ENCODE measurements around the gene ZFP1.
"Not testable (repeated sequence)": the region's sequence is repeated elsewhere in the genome, so short reads cannot be mapped to it uniquely, and the experiment has no call there.

The ZFP1 gene

DNA sequence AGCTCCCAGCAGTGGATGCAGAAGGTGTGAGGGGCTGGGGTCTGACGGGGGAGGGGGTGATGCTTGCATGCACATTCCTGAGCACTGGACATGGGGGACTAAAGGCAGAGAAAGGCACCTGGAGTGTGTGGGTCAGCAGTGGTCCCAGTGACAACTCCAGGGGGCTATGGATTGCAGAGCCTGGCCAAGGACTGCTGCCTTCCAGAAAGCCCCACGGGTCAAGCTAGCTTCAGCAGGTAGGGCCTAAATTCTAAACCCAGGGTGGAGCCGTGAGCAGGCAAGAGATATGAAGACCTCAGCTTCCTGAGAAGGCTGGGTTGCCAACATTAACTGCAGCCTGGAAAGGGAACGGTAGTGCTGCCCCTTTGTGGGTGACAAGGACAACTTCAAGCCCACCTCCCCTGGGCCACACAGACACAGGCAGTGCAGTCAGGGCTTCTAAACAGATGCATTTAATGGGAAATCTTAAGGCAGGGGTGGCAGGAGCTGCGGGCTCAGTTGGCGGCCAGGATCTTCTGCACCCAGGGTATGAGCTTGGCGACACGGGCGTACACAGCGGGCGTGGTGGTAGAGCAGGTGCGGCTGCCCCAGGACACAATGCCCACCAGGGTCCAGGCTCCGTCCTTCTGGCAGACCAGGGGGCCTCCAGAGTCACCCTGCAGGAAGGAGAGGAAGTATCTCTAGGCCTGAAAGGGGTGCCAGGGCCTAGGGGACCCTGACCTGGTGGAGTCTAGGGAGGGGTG, 55.5 kb downstream of the ZFP1 start:
- no peaks in the 10 kb centered on the region for H3K9me3 Mint-ChIP-seq
- no peak overlapping the region for H3K4me3 Mint-ChIP-seq
- H3K27ac Mint-ChIP-seq = no peak overlapping the region
- no peak for ATAC-seq
- DNase-seq (ENCODE audit: low spot score in 2 of 2) = no peak
- H3K36me3 Mint-ChIP-seq = no peaks in the 10 kb centered on the region
- peaks cover 11% of the 10 kb centered on the region for H3K4me1 Mint-ChIP-seq

GRCh38 chr16:75204410-75204758, 56.1 kb downstream of the ZFP1 start:
- Mint-ChIP-seq H3K4me1 (peaks cover 11% of the 10 kb centered on the region), H3K9me3 (no peaks in the 10 kb centered on the region), H3K27ac (no peak overlapping the region), H3K36me3 (no peaks in the 10 kb centered on the region), H3K4me3 (no peak overlapping the region)
- DNase-seq (ENCODE audit: low spot score in 2 of 2) = no peak
- ATAC-seq = no peak

DNA sequence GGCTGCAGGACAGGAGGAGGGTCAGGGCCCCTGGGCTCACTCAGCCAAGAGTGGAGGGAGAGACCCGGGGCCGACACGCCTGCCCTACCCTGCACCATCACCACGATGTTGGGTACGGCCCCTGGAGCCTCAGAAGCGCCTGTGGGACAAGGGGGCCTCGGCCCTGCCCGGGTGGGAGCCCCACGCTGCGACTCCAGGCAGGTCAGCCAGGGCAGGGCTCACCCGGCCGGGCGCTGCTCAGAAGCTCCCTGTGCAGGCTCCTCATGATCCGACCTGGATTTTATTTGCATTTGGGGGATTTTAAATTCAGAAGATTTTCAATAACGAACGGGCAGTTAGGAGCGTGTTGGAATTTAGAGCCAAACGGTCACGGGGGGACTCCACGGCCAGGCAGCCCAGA, 56.6 kb downstream of the ZFP1 start:
- not testable (repeated sequence) for ATAC-seq, H3K27ac Mint-ChIP-seq

DNA sequence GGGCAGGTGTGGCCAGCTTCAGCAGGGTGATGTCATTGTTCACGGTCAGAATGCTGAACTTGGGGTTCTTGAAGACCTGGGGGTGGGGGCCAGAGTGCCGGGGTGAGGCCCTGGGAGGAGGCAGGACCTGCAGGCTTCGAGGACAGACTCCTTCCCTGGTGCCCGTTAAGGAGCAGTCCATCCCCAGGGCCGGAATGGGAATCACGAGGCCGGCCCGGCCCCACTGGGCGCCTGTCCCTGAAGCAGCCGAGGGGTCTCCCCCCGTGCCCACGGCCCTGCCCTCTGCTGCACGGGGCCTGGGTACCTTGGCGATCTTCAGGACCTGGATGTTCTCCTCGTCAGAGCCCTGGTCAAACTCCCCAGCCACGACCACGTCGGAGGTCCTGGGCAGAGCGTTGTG, 57.1 kb downstream of the ZFP1 start:
- H3K4me1 Mint-ChIP-seq; H3K4me3 Mint-ChIP-seq; H3K36me3 Mint-ChIP-seq; DNase-seq (ENCODE audit: low spot score in 2 of 2); H3K9me3 Mint-ChIP-seq; ATAC-seq; H3K27ac Mint-ChIP-seq: not testable (repeated sequence)

More for the DNA sequence above, 56.6 kb downstream of the ZFP1 start:
- H3K4me3 Mint-ChIP-seq; DNase-seq (ENCODE audit: low spot score in 2 of 2); H3K4me1 Mint-ChIP-seq; H3K36me3 Mint-ChIP-seq; H3K9me3 Mint-ChIP-seq: not testable (repeated sequence)

DNA sequence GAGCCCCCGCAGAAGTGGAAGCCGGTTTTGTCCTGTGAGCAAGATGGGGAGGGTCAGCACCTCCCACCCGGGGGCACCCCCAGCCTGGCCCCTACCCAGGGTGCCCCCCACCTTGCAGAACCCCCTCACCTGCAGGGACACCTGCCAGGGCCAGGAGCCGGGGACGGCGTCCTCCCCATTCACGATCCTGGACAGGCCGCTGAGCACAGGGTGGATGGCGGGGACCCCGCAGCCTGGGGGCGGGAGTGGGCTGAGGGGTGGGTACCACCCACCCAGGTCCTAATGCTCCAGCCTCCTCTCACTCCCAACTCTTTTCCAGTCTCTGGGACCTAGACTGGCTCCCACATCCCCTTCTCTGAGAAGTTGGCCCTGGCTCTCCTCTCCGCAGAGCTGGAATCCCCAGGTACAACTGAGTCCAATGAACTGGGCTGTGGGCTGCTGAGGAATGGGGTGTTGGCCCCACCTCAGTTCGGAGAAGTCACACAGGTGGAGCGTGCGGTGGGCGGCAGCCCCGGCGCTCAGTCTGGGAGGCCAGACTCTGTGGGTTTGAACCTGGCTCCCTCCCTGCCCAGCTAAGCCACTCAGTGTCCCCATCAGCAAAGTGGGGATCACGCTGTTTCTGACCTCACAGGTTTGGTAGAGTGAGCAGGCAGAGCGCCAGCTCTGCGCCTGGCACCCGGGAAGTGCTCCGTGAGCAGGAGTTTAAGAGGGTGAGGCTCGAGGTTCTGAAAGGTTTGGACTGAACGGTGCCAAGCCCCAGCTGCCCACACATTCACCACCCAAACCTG, 57.8 kb downstream of the ZFP1 start:
- ATAC-seq, H3K9me3 Mint-ChIP-seq: not testable (repeated sequence)

GRCh38 chr16:75206749-75207451, 58.6 kb downstream of the ZFP1 start, which contains the start of gene CTRB2:
TSS of gene CTRB2 (minus strand) at chr16:75207161. CDS start at chr16:75207141, 20 bp downstream.
- Mint-ChIP-seq H3K27ac (no peak within 1 kb of the TSS), H3K4me3 (no peak within 1 kb of the TSS), H3K9me3 (no peaks in the 10 kb centered on the region), H3K36me3 (no peaks in the 10 kb centered on the region), H3K4me1 (no peaks in the 10 kb centered on the region)
- DNase-seq (ENCODE audit: low spot score in 2 of 2) = no peak
- ATAC-seq = no peak

More for the DNA sequence above, 57.8 kb downstream of the ZFP1 start:
- not testable (repeated sequence) for DNase-seq (ENCODE audit: low spot score in 2 of 2); H3K4me3 Mint-ChIP-seq; H3K36me3 Mint-ChIP-seq; H3K4me1 Mint-ChIP-seq; H3K27ac Mint-ChIP-seq

- Mint-ChIP-seq H3K9me3 (no peaks in the 10 kb centered on the region), H3K36me3 (no peaks in the 10 kb centered on the region), H3K27ac (no peak overlapping the region), H3K4me1 (no peaks in the 10 kb centered on the region), H3K4me3 (no peak overlapping the region)
- ATAC-seq (no peak), DNase-seq (ENCODE audit: low spot score in 2 of 2) (no peak)
These were observed 59.5 kb downstream of the ZFP1 start for GRCh38 chr16:75207831-75208230.

DNA sequence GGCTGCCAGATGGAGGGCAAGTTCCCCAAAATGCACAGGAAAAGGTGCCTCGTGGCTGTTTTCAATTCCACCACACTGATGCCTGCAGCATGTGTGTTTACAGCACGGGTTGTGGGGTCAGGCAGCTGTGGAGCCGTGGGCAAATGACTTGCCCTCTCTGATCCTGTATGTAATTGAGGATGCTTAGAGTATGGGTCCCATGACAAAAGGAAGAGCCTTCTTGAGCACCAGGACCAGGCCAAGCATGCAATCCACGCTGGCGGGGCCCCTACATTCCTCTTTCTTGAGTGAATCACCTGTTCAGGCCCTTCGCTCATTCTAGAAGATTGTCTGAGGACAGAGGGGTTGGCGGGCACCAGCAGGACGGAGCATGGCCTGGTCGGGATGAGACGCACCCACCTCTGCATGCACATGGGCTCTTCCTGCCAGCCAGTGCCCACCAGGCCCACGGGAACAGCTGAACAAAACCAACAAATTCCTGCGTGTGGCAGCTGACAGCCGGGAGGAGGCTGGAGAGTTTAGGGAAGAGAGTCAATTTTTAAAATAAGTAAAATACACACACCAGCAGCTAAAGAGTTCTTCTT, 60.0 kb downstream of the ZFP1 start:
- no peak overlapping the region for H3K27ac Mint-ChIP-seq
- no peak overlapping the region for H3K4me3 Mint-ChIP-seq
- DNase-seq (ENCODE audit: low spot score in 2 of 2) (no peak), ATAC-seq (no peak)
- H3K36me3 Mint-ChIP-seq = no peaks in the 10 kb centered on the region
- no peaks in the 10 kb centered on the region for H3K4me1 Mint-ChIP-seq
- no peaks in the 10 kb centered on the region for H3K9me3 Mint-ChIP-seq

- DNase-seq (ENCODE audit: low spot score in 2 of 2) (no peak), ATAC-seq (no peak)
- Mint-ChIP-seq H3K4me1 (no peaks in the 10 kb centered on the region), H3K4me3 (no peak overlapping the region), H3K9me3 (no peaks in the 10 kb centered on the region), H3K36me3 (no peaks in the 10 kb centered on the region), H3K27ac (no peak overlapping the region)
These were observed 60.7 kb downstream of the ZFP1 start for GRCh38 chr16:75208861-75209505.

DNA sequence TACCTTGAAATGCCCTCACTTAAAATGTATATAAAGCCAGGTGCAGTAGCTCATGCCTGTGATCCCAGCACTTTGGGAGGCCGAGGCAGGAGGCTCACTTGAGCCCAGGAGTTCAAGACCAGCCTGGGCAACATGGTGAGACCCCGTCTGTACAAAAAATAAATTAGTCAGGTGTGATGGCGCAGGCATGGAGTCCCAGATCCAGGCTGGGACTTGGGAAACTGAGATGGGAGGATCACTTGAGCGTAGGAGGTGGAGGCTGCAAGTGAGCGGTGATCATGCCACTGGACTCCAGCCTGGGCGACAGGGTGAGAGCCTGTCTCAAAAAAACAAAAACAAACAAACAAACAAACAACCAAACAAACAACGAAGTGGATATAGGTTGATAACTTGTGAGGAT, 61.2 kb downstream of the ZFP1 start:
- H3K36me3 Mint-ChIP-seq; ATAC-seq; H3K9me3 Mint-ChIP-seq; H3K27ac Mint-ChIP-seq; DNase-seq (ENCODE audit: low spot score in 2 of 2); H3K4me3 Mint-ChIP-seq; H3K4me1 Mint-ChIP-seq: not testable (repeated sequence)

- Mint-ChIP-seq H3K27ac (no peak overlapping the region), H3K4me1 (no peaks in the 10 kb centered on the region), H3K36me3 (no peaks in the 10 kb centered on the region), H3K4me3 (no peak overlapping the region), H3K9me3 (no peaks in the 10 kb centered on the region)
- ATAC-seq (no peak), DNase-seq (ENCODE audit: low spot score in 2 of 2) (no peak)
These were observed 61.6 kb downstream of the ZFP1 start for GRCh38 chr16:75209944-75210343.

- not testable (repeated sequence) for DNase-seq (ENCODE audit: low spot score in 2 of 2); H3K9me3 Mint-ChIP-seq; H3K4me1 Mint-ChIP-seq; H3K27ac Mint-ChIP-seq; H3K36me3 Mint-ChIP-seq; ATAC-seq; H3K4me3 Mint-ChIP-seq
These were observed 63.0 kb downstream of the ZFP1 start for GRCh38 chr16:75211286-75211685.

- Mint-ChIP-seq H3K27ac (no peak overlapping the region), H3K9me3 (no peaks in the 10 kb centered on the region), H3K4me3 (no peak overlapping the region), H3K4me1 (peaks cover 4% of the 10 kb centered on the region), H3K36me3 (no peaks in the 10 kb centered on the region)
- ATAC-seq = no peak
- DNase-seq (ENCODE audit: low spot score in 2 of 2) = no peak
These were observed 67.8 kb downstream of the ZFP1 start for GRCh38 chr16:75216127-75216526.

DNA sequence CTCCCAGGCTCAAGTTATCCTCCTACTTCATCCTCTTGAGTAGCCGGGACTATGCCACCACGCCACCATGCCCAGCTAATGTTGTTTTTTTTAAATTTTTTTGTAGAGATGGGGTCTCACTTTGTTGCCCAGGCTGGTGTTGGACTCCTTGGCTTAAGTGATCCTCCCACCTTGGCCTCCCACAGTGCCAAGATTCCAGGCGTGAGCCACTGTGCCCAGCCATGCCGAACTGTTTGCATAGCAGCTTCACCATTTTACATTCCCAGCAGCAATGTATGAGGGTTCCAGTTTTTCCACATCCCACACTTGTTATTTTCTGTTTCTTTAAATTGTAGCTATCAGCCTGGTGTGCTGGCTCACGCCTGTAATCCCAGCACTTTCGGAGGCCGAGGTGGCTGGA, 68.3 kb downstream of the ZFP1 start:
- ATAC-seq (no peak), DNase-seq (ENCODE audit: low spot score in 2 of 2) (no peak)
- Mint-ChIP-seq H3K27ac (no peak overlapping the region), H3K9me3 (no peaks in the 10 kb centered on the region), H3K36me3 (no peaks in the 10 kb centered on the region), H3K4me3 (no peak overlapping the region), H3K4me1 (peaks cover 4% of the 10 kb centered on the region)

DNA sequence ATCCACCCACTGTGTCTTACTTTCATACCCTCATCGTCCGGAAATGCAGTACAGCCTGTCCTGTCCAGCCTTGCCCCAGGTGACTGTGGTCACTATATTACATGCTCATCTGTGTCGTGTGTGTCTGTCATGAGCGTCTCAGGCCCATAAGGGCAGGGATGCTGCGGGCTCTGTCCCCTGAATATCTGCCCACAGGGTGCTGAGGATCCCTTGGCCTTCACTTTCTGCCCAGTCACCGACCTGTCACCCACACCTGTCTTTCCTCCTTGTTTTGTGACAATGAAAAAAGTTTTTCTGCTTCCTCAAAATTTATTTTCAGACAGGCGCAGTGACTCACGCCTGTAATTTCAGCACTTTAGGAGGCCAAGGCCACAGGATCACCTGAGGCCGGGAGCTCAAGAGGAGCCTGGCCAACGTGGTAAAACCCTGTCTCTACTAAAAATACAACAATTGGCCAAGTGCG, 69.1 kb downstream of the ZFP1 start:
- Mint-ChIP-seq H3K27ac (no peak overlapping the region), H3K4me1 (peaks cover 4% of the 10 kb centered on the region), H3K4me3 (no peak overlapping the region), H3K9me3 (no peaks in the 10 kb centered on the region), H3K36me3 (no peaks in the 10 kb centered on the region)
- ATAC-seq (no peak), DNase-seq (ENCODE audit: low spot score in 2 of 2) (no peak)
